ENCODE results near the gene SLC38A9. TPM values are rescaled to one million over a fixed set of nuclear protein-coding genes. Genes with fewer than 3 reads are reported as not detected.
A peak's percentile ranks its signal among the peaks of the same experiment; 100 is the strongest.
"Not testable (repeated sequence)": the region's sequence is repeated elsewhere in the genome, so short reads cannot be mapped to it uniquely, and the experiment has no call there.

SLC38A9 gene
- total RNA-seq, 1 donor from 2014 or later = 19.3 TPM

DNA sequence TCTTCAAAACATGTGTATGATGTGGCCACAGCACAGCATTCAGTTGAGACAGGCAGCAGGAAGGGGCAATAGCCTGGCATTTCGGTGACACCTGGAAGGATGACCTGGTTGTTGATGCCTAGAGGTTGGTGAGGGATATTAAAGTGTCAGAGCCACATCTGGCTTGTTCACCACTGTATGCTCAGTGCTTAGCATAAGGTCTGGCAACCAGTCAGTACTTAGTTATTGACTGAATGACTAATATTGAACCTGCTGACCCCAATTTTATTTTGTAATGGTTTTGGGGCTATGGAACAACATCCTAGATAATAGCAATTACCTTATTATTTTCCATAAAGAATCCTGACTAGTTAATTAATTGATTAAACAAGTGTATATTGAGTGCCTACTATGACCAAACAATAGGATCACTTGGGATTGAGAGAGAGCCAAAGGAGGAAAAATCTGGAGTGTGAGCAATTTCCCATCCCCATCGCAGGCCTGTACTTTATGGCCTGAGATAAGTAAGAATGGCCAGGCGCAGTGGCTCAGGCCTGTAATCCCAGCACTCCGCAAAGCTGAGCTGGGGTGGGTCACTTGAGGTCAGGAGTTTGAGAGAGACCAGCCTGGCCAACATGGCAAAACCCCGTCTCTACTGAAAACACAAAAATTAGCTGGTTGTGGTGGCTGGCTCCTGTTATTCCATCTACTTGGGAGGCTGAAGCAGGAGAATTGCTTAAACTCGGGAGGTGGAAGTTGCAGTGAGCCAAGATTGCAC is 91.9 kb downstream of the SLC38A9 start:
- no peak for DNase-seq (ENCODE audit: low spot score)
- no peak overlapping the region for H3K4me3 Mint-ChIP-seq (ENCODE audit: low read depth)
- H3K27me3 Mint-ChIP-seq (ENCODE audit: low read depth) = no peaks in the 10 kb centered on the region
- H3K36me3 Mint-ChIP-seq (ENCODE audit: low read depth) = peaks cover 9% of the 10 kb centered on the region
- H3K9me3 Mint-ChIP-seq = no peaks in the 10 kb centered on the region
- no peak overlapping the region for H3K27ac Mint-ChIP-seq
- intact Hi-C loops (cut with micrococcal nuclease) = no loop called here
- peaks cover 3% of the 10 kb centered on the region for H3K4me1 Mint-ChIP-seq (ENCODE audit: low read depth)

DNA sequence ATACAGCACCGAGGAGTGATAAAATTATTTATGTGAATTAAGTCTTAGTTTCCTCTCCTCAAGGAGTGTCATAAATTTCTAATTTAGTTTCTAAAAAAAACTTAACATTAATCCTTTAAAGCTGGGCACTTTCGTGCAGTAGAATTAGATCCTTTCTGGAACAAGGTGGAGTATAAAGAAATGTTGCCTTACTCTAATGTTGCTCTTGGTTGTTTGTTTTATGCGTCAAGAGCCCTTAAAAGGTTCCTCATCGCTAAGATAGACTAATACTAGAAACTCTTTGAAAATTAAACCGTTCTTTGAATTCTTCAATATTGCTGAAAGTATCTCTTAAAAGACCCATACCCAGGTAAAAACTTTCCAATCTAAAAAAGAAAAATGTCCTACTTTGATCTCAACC is 93.8 kb downstream of the SLC38A9 start:
- Mint-ChIP-seq H3K4me1 (ENCODE audit: low read depth) (peaks cover 2% of the 10 kb centered on the region), H3K4me3 (ENCODE audit: low read depth) (no peak overlapping the region), H3K36me3 (ENCODE audit: low read depth) (peaks cover 10% of the 10 kb centered on the region), H3K27ac (no peak overlapping the region), H3K9me3 (peaks cover 4% of the 10 kb centered on the region), H3K27me3 (ENCODE audit: low read depth) (no peaks in the 10 kb centered on the region)
- DNase-seq (ENCODE audit: low spot score) = no peak
- intact Hi-C loops (cut with micrococcal nuclease) = no loop called here

GRCh38 chr5:55613112-55613868 is 98.8 kb downstream of the SLC38A9 start:
- no peaks in the 10 kb centered on the region for H3K27me3 Mint-ChIP-seq (ENCODE audit: low read depth)
- peaks cover 8% of the 10 kb centered on the region for H3K36me3 Mint-ChIP-seq (ENCODE audit: low read depth)

GRCh38 chr5:55610542-55610941 is 101.6 kb downstream of the SLC38A9 start:
- Mint-ChIP-seq H3K9me3 (peaks cover 4% of the 10 kb centered on the region), H3K4me1 (ENCODE audit: low read depth) (peaks cover 22% of the 10 kb centered on the region), H3K27me3 (ENCODE audit: low read depth) (no peaks in the 10 kb centered on the region), H3K36me3 (ENCODE audit: low read depth) (peaks cover 3% of the 10 kb centered on the region), H3K4me3 (ENCODE audit: low read depth) (no peak overlapping the region), H3K27ac (no peak overlapping the region)
- intact Hi-C loops (cut with micrococcal nuclease) = no loop called here
- DNase-seq (ENCODE audit: low spot score) = no peak

More at GRCh38 chr5:55613112-55613868, 98.8 kb downstream of the SLC38A9 start:
- intact Hi-C loops (cut with micrococcal nuclease) = no loop called here
- Mint-ChIP-seq H3K4me3 (ENCODE audit: low read depth) (no peak overlapping the region), H3K4me1 (ENCODE audit: low read depth) (peaks cover 17% of the 10 kb centered on the region), H3K27ac (no peak overlapping the region), H3K9me3 (peaks cover 4% of the 10 kb centered on the region)
- DNase-seq (ENCODE audit: low spot score) = no peak

DNA sequence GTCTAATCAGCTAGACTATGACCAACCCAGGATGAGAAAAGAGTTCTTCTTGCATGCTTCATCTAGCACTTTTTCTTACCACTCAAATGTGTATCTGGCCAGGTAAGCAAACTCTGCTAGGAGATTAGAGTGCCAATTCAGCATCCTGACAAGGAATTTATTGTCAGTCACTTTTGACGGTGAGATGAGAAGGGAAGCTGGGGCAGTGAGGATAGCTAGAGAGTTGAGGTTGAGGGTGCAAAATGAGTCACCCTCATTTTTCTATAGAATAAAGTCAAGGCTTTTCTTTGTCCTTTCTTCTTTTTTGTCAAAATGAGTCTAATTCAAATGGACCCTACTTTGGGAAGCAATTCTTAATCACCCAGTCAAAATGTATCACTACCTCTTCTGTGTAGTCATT is 102.7 kb downstream of the SLC38A9 start:
- Mint-ChIP-seq H3K9me3 (peaks cover 2% of the 10 kb centered on the region), H3K4me1 (ENCODE audit: low read depth) (peaks cover 24% of the 10 kb centered on the region), H3K27me3 (ENCODE audit: low read depth) (no peaks in the 10 kb centered on the region), H3K4me3 (ENCODE audit: low read depth) (no peak overlapping the region), H3K27ac (peak overlapping the region; percentile 80), H3K36me3 (ENCODE audit: low read depth) (peaks cover 3% of the 10 kb centered on the region)
- no peak for DNase-seq (ENCODE audit: low spot score)
- intact Hi-C loops (cut with micrococcal nuclease) = loop anchor here (1.0 to 10.0 kb wide), 5 partner anchors 9 to 72 kb away; no protein-coding TSS in a partner anchor

GRCh38 chr5:55608595-55609349 is 103.4 kb downstream of the SLC38A9 start:
- Mint-ChIP-seq H3K27me3 (ENCODE audit: low read depth) (no peaks in the 10 kb centered on the region), H3K4me3 (ENCODE audit: low read depth) (no peak overlapping the region), H3K4me1 (ENCODE audit: low read depth) (peaks cover 26% of the 10 kb centered on the region), H3K9me3 (no peaks in the 10 kb centered on the region), H3K27ac (peak overlapping the region; percentile 80), H3K36me3 (ENCODE audit: low read depth) (no peaks in the 10 kb centered on the region)
- no peak for DNase-seq (ENCODE audit: low spot score)
- intact Hi-C loops (cut with micrococcal nuclease) = loop anchor here (1.0 to 10.0 kb wide), 5 partner anchors 8 to 71 kb away; no protein-coding TSS in a partner anchor

DNA sequence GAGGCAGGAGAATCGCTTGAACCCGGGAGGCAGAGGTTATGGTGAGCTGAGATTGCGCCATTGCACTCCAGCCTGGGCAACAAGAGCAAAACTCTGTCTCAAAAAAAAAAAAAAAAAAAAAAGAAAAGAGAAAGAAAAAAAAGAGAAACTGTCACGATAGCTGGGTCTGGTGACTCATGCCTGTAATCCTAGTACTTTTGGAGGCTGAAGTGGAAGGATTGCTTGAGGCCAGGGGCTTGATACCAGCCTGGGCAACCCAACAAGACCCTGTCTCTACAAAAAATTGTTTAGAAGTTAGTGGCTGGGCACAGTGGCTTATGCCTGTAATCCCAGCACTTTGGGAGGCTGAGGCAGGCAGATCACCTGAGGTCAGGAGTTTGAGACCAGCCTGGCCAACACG is 104.8 kb downstream of the SLC38A9 start:
- H3K36me3 Mint-ChIP-seq (ENCODE audit: low read depth); H3K4me3 Mint-ChIP-seq (ENCODE audit: low read depth); DNase-seq (ENCODE audit: low spot score); H3K9me3 Mint-ChIP-seq; H3K27me3 Mint-ChIP-seq (ENCODE audit: low read depth); H3K27ac Mint-ChIP-seq: not testable (repeated sequence)
- intact Hi-C loops (cut with micrococcal nuclease) = loop anchor here (5.0 to 10.0 kb wide), 2 partner anchors 47 to 70 kb away; no protein-coding TSS in a partner anchor
- H3K4me1 Mint-ChIP-seq (ENCODE audit: low read depth) = peaks cover 35% of the 10 kb centered on the region

DNA sequence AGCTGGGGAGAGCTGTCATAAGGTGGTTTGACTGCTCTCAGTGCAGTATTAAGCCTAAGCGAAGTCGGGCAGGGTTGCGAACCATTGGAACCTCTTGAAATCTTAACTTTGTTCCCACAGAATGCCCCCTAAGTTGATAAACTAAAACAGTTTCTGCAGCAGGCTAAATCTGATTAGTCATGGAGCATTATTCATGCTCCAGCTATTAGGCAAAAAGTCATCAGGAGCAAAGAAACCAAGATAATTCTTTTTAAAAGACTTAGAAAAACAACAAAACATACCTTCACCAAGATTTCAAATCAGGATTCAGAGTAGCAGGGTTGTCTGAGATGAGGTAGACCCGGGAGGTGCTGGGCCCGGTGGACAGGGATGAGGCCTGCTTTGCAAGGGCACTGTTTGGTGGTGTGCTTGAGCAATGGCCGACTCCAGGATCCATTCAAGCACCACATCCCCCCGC is 107.5 kb downstream of the SLC38A9 start:
- no peak overlapping the region for H3K27ac Mint-ChIP-seq
- H3K4me3 Mint-ChIP-seq (ENCODE audit: low read depth) = no peak overlapping the region
- DNase-seq (ENCODE audit: low spot score) = no peak
- H3K27me3 Mint-ChIP-seq (ENCODE audit: low read depth) = no peaks in the 10 kb centered on the region
- no peaks in the 10 kb centered on the region for H3K36me3 Mint-ChIP-seq (ENCODE audit: low read depth)
- peaks cover 55% of the 10 kb centered on the region for H3K4me1 Mint-ChIP-seq (ENCODE audit: low read depth)
- H3K9me3 Mint-ChIP-seq = no peaks in the 10 kb centered on the region
- intact Hi-C loops (cut with micrococcal nuclease) = loop anchor here (5.0 to 10.0 kb wide), 2 partner anchors 50 to 67 kb away; no protein-coding TSS in a partner anchor

DNA sequence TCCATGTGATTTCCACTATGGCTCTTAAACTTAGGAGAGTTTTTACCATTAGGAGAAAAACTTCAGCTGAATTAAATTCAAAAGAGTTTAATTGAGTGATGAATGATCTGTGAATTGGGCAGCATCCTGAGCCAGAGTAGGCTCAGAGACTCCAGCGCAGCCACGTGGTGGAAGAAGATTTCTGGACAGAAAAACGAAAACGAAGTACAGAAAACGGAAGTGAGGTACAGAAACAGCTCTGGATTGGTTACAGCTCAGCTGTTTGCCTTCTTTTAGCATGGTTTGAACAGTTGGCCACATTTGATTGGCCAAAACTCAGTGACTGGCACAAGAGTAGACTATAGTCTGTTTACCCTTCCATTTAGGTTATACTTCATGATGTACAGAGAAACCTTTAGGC is 108.2 kb downstream of the SLC38A9 start:
- peaks cover 2% of the 10 kb centered on the region for H3K36me3 Mint-ChIP-seq (ENCODE audit: low read depth)
- H3K4me1 Mint-ChIP-seq (ENCODE audit: low read depth) = peaks cover 55% of the 10 kb centered on the region
- H3K9me3 Mint-ChIP-seq = no peaks in the 10 kb centered on the region
- no peak for DNase-seq (ENCODE audit: low spot score)
- no peaks in the 10 kb centered on the region for H3K27me3 Mint-ChIP-seq (ENCODE audit: low read depth)
- intact Hi-C loops (cut with micrococcal nuclease) = loop anchor here (10.0 kb wide), 1 partner anchor 51 kb away; no protein-coding TSS in a partner anchor
- no peak overlapping the region for H3K4me3 Mint-ChIP-seq (ENCODE audit: low read depth)
- no peak overlapping the region for H3K27ac Mint-ChIP-seq

GRCh38 chr5:55601628-55602027 is 110.5 kb downstream of the SLC38A9 start:
- Mint-ChIP-seq H3K4me1 (ENCODE audit: low read depth) (peaks cover 65% of the 10 kb centered on the region), H3K36me3 (ENCODE audit: low read depth) (peaks cover 2% of the 10 kb centered on the region), H3K27me3 (ENCODE audit: low read depth) (no peaks in the 10 kb centered on the region), H3K27ac (peak overlapping the region; percentile 83), H3K4me3 (ENCODE audit: low read depth) (peak overlapping the region; percentile 51), H3K9me3 (no peaks in the 10 kb centered on the region)
- intact Hi-C loops (cut with micrococcal nuclease) = loop anchor here (10.0 kb wide), 1 partner anchor 53 kb away; no protein-coding TSS in a partner anchor
- no peak for DNase-seq (ENCODE audit: low spot score)

DNA sequence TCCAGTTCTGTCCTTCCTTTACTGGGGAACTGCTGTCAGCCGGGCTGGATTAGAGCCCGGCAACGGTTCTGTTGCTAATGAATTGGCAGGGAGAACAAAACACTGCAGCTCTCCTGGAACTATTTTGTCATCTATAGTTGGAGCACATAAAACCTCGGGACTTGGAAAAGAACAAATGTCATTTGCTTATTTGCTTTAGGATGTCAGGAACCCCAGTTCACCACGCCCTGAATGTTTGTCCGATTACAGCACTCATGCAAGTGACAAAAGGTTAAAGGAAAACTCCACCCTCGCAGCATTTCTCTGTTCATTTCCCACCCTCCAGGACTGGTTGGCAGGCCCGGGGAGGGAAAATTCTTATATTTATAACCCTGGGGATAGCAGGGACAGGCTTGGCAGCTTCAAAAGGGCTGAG is 110.9 kb downstream of the SLC38A9 start:
- intact Hi-C loops (cut with micrococcal nuclease) = loop anchor here (10.0 kb wide), 1 partner anchor 54 kb away; no protein-coding TSS in a partner anchor
- no peaks in the 10 kb centered on the region for H3K27me3 Mint-ChIP-seq (ENCODE audit: low read depth)
- DNase-seq (ENCODE audit: low spot score) = no peak
- peak overlapping the region; percentile 83 for H3K27ac Mint-ChIP-seq
- H3K36me3 Mint-ChIP-seq (ENCODE audit: low read depth) = peaks cover 2% of the 10 kb centered on the region
- H3K9me3 Mint-ChIP-seq = no peaks in the 10 kb centered on the region
- H3K4me3 Mint-ChIP-seq (ENCODE audit: low read depth) = peak overlapping the region; percentile 51
- H3K4me1 Mint-ChIP-seq (ENCODE audit: low read depth) = peaks cover 63% of the 10 kb centered on the region

- Mint-ChIP-seq H3K27me3 (ENCODE audit: low read depth) (no peaks in the 10 kb centered on the region), H3K9me3 (no peaks in the 10 kb centered on the region), H3K36me3 (ENCODE audit: low read depth) (peaks cover 2% of the 10 kb centered on the region), H3K4me1 (ENCODE audit: low read depth) (peaks cover 61% of the 10 kb centered on the region), H3K4me3 (ENCODE audit: low read depth) (peak overlapping the region; percentile 51), H3K27ac (peak overlapping the region; percentile 83)
- no peak for DNase-seq (ENCODE audit: low spot score)
- intact Hi-C loops (cut with micrococcal nuclease) = loop anchor here (1.0 to 10.0 kb wide), 3 partner anchors 9 to 54 kb away; no protein-coding TSS in a partner anchor
Observed at GRCh38 chr5:55600497-55601203, 111.5 kb downstream of the SLC38A9 start.
